ENCODE results near the gene ACTR3. TPM values are rescaled to one million over a fixed set of nuclear protein-coding genes. Genes with fewer than 3 reads are reported as not detected.

Gene ACTR3
- total RNA-seq, 1 donor from 2014 or later: 172 TPM

- H3K27me3 Mint-ChIP-seq (ENCODE audit: low read depth): no peaks in the 10 kb centered on the region
These were observed 82.9 kb downstream of the ACTR3 start for GRCh38 chr2:113972766-113973165.

DNA sequence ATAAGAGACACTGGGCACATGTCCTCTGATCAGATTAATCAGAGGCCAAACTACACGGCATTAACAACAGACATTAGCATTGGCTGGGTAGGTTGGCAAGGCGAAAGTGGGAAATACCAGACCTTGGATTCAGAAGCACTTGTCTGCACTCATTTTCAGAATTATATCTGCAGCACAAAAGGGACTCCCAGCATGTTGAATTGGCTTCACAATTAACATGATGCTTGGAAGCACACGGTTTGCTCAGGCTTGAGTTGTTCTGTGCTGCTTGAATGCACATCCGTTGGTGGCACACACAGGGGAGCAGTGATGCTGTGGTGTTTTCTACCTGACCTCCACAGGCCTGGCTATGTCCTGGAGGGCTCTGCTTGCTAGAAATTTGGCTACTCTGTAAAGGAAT lies 83.9 kb downstream of the ACTR3 start:
- no peaks in the 10 kb centered on the region for H3K9me3 Mint-ChIP-seq
- no peak overlapping the region for H3K4me3 Mint-ChIP-seq
- DNase-seq (ENCODE audit: low read depth, low spot score): no peak
- H3K27me3 Mint-ChIP-seq (ENCODE audit: low read depth): no peaks in the 10 kb centered on the region
- H3K27ac Mint-ChIP-seq (ENCODE audit: unreplicated experiment): no peak overlapping the region
- no peak for TF ChIP-seq CTCF (conservative IDR thresholded peaks at IDR 0.05)
- peaks cover 20% of the 10 kb centered on the region for H3K4me1 Mint-ChIP-seq
- H3K36me3 Mint-ChIP-seq (ENCODE audit: low read depth): peaks cover 9% of the 10 kb centered on the region

More at GRCh38 chr2:113972766-113973165, 82.9 kb downstream of the ACTR3 start:
- no peak for TF ChIP-seq CTCF (conservative IDR thresholded peaks at IDR 0.05)
- Mint-ChIP-seq H3K9me3 (no peaks in the 10 kb centered on the region), H3K27ac (ENCODE audit: unreplicated experiment) (peak overlapping the region; percentile 13), H3K4me3 (no peak overlapping the region), H3K36me3 (ENCODE audit: low read depth) (peaks cover 8% of the 10 kb centered on the region), H3K4me1 (peaks cover 13% of the 10 kb centered on the region)
- no peak for DNase-seq (ENCODE audit: low read depth, low spot score)

- Mint-ChIP-seq H3K4me3 (no peak overlapping the region), H3K9me3 (no peaks in the 10 kb centered on the region), H3K27ac (ENCODE audit: unreplicated experiment) (peak overlapping the region; percentile 65), H3K27me3 (ENCODE audit: low read depth) (no peaks in the 10 kb centered on the region), H3K4me1 (peaks cover 20% of the 10 kb centered on the region), H3K36me3 (ENCODE audit: low read depth) (peaks cover 12% of the 10 kb centered on the region)
- no peak for DNase-seq (ENCODE audit: low read depth, low spot score)
- no peak for TF ChIP-seq CTCF (conservative IDR thresholded peaks at IDR 0.05)
These were observed 84.8 kb downstream of the ACTR3 start for GRCh38 chr2:113974727-113975126.

GRCh38 chr2:113976277-113976928 lies 86.5 kb downstream of the ACTR3 start:
- Mint-ChIP-seq H3K36me3 (ENCODE audit: low read depth) (peaks cover 12% of the 10 kb centered on the region), H3K27ac (ENCODE audit: unreplicated experiment) (no peak overlapping the region), H3K4me1 (peaks cover 20% of the 10 kb centered on the region), H3K9me3 (peaks cover 2% of the 10 kb centered on the region), H3K27me3 (ENCODE audit: low read depth) (no peaks in the 10 kb centered on the region), H3K4me3 (no peak overlapping the region)
- no peak for DNase-seq (ENCODE audit: low read depth, low spot score)
- TF ChIP-seq CTCF (conservative IDR thresholded peaks at IDR 0.05): no peak

- TF ChIP-seq CTCF (conservative IDR thresholded peaks at IDR 0.05): no peak
- peaks cover 2% of the 10 kb centered on the region for H3K9me3 Mint-ChIP-seq
- H3K4me1 Mint-ChIP-seq: peaks cover 20% of the 10 kb centered on the region
- H3K27ac Mint-ChIP-seq (ENCODE audit: unreplicated experiment): peak overlapping the region; percentile 58
- H3K4me3 Mint-ChIP-seq: peak overlapping the region; percentile 4
- H3K36me3 Mint-ChIP-seq (ENCODE audit: low read depth): peaks cover 12% of the 10 kb centered on the region
- no peak for DNase-seq (ENCODE audit: low read depth, low spot score)
- H3K27me3 Mint-ChIP-seq (ENCODE audit: low read depth): no peaks in the 10 kb centered on the region
These were observed 87.3 kb downstream of the ACTR3 start for GRCh38 chr2:113977060-113977659.

All from neural crest cell (in vitro differentiated cells).